ENCODE results near the gene CYB561D2.
"Not testable (repeated sequence)": the region's sequence is repeated elsewhere in the genome, so short reads cannot be mapped to it uniquely, and the experiment has no call there.

Gene CYB561D2, protein sequence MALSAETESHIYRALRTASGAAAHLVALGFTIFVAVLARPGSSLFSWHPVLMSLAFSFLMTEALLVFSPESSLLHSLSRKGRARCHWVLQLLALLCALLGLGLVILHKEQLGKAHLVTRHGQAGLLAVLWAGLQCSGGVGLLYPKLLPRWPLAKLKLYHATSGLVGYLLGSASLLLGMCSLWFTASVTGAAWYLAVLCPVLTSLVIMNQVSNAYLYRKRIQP

DNA sequence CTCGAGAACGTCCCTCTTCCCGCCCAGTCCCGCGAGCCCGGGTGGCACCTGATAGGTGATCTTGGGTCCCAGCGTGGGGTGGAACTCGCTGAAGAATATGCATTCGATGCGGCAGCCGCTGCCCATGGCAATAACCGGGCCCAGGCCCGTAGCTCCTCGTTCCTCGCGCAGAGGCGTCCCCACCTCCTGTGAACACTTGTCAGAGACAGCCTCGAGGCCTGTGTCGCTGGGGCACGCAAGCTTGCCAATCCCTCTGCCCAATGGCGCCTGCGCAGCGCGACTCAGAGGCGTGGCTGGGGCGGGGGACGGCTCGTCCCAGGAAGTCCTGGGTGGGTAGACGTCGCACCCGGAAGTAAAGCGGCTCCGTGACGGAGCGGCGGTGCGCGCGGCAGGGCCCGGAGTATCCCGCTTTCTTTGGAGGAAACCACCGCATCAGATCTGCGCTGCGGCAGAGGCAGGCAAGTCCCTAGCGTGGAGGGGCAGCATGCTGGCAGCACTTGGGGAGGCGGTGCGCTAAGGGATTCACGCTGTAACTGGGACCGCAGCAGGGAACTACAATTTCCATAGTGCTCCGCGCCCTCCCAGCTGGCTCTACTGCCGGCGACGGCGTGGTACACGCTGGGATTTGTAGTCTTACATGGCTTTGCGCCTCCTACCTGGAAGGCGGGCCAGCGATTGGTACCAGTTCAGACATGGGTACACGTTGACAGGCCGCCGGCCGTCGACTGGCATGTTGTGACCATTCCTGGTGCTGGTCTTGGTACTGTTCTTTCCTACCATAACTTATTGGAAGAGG, at the start of gene CYB561D2, which contains the start of gene NPRL2:
TSS of gene CYB561D2 (plus strand) at position 336 of the 796 bp plus-strand sequence. CDS start 572 bp downstream, outside the sequence.
TSS of gene NPRL2 (minus strand) at position 249 of the 796 bp plus-strand sequence. CDS start at position 126, 123 bp downstream.
- DNase-seq, result peak; percentile 87 to 96

DNA sequence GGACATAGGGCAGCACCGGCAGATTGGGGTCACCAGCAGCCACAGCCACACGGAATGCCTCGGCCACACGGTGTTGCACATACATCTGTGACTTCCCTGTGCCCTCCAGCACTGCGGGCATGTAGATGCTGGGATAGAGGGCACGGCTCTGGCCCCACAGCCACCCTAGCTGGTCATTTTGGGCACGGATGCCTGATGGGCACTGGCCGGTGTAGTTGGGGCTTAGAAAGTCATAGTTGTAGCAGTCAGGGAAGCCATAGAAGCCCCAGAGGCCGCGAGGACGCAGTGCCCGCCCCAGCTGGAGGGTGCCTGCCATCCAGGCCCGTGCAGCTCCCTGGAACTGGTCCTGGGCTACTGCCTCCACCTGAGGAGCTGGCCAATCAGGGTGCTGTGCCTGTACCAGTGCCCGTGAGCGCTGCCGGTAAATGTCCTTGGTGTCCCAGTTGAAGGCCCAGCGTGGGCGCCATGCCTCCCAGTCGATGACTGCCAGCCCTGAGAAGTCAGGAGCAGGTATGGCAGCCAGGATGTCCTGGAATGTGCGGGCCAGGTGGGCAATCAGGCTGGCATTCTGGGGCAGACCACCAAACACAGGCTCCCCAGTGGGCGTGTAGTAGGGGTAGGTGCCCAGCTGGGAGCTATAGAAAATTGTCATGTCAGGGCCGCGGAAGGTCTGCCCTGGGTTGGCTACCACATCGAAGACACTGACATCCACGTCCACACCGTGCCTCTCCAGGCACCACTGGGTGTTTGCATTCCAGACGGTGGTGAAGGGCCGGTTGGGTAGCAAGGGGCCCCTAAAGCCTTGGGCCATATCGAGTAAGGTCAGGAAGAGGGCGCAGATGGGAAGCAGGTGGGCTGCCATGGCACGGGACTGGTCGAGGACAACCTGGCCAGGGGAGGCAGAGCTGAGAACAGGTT, 48.3 kb upstream of the CYB561D2 start:
- no peak for DNase-seq

DNA sequence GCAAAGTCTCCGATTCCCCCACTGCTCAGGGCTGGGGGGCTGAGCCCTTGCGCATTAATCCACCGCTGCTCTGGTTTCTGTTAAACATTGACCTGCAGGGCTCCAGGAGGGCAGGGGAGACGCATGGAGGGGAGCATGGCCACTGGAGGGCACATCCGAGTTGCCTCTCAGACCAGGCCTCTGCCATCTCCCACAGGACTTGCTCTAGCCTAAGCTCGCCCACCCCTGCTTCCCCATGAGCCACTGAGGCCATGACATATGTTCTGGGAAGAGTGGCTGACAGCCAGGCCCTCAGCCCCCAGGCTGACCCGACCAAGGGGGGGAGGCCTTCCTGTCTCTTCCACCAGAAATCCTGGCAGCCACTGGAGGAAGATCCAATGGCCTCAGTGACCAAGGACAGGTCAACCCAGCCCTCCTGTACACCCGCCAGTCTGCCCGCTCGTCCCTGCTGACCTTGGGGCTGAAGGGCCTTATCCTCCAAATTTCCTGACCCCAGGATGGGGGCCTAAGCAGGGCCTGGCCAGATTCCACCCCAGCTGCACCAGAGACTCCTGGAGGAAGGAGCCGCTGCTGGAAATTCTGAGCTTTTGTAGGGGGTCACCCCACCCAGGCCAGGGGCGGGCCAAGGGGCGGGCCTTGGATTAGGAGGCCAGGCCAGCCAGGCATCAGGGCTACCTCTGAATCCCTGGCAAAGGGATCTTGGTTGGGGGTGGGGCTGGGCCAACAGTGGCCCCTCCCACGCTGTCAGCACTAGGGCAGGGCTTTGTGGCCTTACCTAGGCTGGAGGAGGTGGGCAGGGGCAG, 47.4 kb upstream of the CYB561D2 start, which contains the start of gene HYAL1:
TSS of gene HYAL1 (minus strand) at position 562 of the 803 bp plus-strand sequence. CDS start 618 bp downstream, outside the sequence.
- DNase-seq, result no peak

DNA sequence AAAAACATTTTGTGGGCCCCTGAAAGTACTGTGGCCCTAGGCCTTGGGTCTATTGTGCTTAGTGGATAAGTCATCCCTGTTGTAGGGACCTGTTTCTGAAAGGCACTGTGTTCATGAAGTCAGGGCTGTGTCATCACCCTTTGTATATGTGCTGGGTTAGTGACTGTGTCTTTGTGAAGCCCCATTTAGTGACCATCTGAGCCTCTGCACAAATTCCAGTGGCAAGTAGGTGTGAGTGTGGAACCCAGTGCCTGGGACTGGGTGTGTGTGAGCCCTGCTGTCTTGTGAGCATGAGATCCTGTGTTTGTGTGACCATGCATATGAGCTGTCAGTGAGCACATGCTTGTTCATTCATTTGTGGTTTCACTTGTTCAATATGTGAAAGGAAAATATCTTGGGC, 46.1 kb upstream of the CYB561D2 start:
- DNase-seq, result no peak

DNA sequence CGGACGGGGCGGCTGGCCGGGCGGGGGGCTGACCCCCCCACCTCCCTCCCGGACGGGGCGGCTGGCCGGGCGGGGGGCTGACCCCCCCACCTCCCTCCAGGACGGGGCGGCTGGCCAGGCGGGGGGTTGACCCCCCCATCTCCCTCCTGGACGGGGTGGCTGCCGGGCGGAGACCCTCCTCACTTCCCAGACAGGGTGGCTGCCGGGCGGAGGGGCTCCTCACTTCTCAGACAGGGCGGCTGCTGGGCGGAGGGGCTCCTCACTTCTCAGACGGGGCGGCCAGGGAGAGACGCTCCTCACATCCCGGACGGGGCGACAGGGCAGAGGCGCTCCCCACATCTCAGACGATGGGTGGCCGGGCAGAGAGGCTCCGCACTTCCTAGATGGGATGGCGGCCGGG, 38.6 kb upstream of the CYB561D2 start:
- not testable (repeated sequence) for DNase-seq

DNA sequence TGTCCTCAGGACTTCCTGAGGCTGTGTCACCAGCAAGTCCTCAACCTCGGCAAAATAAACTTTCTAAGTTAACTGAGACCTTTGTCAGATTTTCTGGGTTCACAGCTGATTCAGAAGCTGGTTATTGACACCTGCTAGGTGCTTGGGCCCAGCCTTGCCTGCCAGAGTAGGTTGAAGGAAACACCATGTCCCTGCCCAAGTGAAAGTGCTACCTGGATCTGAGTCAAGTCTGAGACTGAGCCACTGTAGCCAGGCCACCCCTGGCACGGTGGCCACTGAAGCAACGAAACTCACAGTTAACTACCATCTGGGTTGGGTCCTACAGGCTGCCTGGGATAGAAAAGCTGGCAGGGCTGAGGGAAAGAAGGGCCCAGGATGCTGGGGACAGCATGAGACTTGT, 36.3 kb upstream of the CYB561D2 start:
- no peak for DNase-seq

DNA sequence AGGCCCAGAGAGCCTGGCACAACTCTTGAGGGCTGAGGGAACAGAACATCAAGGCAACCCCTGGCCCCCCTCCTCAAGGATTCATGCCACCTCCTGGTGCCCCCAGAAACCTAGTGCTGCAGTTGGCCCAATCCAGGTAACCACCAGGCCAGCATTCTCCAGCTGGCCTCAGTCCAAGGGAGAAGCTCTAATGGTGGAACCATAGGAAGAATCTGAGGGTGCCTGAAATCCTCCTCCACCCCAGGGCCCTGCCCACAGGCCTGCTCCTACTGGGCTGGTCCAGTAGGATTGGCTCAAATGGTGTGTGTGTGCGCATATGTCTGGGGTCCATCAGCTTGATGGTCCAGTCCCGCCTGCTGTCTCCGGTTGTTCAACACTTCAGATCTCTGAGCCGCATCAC, 35.8 kb upstream of the CYB561D2 start:
- no peak for DNase-seq

DNA sequence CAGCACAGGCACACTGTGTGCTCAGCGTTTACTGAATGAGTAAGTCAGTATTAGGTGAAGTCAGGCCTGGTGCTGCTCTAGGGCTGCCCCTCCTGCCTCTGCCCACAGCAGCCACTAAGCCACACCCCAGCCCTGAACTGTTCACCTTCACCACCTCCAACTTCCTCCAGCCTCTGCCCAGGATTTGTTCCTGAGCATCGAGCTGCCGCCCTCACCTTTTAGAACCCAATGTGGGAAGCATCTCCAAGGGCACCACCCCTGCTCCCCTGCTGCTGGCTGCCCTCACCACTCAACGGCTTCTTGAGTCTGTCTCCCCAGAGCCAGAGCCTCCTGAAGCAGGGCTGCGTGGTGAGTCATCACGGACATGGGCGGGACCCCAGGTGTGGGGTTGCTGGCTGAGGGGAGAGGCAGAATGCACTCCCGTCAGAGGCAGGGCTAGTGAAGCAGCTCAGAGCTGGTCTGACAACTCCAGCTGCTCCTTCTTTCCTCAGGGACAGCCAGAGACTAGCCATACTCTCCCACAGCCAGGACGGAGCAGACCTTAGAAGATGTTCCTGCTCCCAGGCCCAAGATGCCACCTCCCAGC, 33.9 kb upstream of the CYB561D2 start:
- no peak for DNase-seq

DNA sequence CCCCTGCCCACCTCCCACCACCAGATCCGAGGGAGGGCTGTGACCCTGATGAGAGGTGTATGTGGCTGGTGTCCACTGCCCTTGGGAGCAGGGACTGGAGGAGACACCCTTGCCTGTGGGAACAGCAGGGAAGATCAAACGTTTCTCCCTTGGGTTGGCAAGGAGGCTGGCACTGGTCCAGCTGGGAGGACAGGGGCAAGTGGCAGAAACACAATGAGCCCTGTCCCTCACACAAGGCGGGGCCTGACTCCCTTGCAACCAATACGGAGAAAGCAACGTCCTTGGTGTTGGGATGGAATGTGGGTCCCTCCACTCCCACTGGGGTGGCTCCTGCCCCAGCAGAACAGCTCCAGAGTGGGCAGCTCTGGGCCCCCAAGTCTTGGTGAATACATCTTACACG, 33.4 kb upstream of the CYB561D2 start:
- no peak for DNase-seq

DNA sequence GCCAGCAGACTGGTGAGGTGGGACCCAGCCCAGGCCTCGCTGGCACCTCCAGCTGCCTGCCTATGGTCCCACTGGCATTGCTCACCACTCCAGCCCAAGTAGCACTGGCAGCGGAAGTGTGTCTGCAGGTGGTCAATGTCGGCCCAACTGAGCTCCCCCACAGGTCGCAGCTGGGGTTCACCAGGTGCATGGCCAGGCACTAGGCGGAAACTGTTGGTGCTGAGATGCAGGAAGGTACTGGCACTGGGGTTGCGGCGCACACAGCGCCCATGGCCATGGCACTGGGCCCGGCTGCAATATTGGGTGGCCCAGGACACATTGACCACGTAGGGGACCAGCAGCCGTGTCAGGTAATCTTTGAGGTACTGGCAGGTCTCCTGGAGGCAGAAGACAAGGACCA, 32.5 kb upstream of the CYB561D2 start:
- no peak for DNase-seq

DNA sequence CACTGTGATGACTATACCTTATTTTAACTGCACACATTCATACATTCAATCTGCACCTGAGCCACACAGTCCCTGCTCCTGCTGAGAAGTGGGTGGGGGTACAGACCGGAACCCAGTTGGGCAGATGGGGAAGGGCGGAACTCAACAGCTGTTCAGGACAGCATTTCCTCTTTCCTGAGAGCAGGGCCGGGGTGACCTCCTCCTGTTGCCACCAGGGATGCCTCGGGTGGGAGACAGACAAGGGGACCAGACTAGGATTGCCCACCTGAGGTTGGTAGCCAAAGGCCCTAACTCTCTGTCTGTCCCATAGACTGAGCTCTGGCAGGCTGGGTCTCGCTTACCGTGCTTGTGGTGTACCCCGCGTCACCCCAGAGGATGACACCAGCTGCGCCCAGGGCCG, 32.0 kb upstream of the CYB561D2 start:
- no peak for DNase-seq

DNA sequence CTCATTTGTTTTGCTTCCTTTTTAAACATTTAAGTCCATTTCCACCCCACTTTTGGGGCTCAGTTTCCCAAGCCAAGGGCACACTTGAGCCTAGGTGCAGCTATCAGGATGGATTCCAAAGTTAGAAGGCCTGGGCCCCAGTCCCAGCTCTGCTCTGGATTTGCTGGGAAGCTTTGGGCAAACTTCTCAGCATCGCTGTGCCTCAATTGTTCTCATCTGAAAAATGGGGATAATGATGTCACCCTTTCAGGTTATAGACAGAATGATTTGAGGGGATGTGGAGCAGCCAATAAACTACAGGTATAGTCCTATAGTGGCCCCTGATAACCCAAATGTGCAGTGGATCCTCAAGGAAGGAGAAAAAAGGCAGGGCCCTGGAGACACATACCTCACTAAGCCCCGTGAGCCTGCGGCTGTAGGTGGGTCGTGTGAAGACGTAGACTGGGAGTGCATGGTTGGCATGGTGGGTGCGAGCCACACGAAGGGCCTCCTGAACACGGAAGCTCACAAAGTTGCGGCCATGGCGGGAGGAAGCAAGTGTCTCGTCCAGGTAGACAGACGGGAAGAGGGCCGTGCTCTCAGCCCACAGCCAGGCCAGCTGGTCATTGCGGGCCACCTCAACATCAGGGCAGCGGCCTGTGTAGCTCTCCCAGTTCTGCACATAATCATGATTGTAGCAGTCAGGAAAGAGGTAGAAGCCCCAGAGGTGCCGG, 31.3 kb upstream of the CYB561D2 start:
- DNase-seq, result no peak

DNA sequence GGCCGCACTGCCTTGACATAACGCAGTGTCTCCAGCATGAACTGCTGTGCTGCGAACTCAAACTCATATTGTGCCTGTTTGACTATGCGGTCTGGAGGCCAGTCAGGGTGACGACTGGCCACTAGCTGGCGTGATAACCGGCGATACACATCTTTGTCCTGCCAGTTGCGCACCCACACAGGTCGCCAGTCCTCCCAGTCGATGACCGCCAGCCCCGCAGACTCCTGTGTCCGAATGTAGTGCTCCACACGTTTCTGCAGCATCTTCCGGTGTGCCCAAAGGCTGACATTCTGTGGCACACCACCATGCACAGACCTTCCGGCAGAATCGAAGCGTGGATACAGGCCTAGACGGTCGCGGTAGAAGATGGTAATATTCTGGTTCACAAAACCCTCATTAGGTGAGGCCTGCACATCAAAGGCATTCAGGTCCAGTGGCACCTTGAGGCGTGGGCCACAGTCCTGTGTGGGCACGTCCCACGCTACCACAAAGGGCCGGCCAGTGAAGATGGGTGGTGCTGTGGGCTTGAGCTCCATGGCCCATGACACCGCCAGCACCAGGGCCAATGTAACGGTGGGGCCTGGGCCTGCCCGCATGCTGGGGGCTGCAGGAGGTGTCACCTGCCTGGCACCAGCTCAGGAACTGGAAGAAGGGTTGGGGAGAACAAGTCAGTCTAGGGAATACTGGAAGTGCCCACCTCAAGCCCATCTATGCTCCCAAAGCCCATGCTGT, 30.6 kb upstream of the CYB561D2 start:
- no peak for DNase-seq

DNA sequence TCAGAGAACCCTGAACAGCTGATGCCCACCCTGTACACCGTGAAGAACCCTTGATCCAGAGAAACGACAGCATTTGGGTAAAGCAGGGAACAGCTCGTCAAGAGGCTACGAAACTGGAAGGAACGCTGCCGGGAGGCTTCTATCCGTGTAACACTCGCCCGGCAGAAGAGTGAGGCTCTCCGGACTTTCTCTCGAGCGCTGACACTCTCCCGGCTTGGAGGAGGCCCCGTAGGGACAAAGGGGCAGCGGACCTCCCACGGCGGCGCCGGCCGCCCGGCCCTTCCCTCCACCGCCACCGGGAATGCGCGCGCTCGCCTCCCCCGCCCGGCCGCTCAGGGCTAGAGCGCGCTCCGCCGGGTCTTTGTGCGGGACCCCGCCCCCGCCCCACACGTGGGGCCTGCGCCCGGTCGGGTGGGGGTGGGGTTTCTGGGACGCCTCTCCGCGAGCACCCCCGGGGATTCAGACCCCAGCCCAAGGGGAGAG, 29.8 kb upstream of the CYB561D2 start:
- DNase-seq, result peak; percentile 23 to 75

DNA sequence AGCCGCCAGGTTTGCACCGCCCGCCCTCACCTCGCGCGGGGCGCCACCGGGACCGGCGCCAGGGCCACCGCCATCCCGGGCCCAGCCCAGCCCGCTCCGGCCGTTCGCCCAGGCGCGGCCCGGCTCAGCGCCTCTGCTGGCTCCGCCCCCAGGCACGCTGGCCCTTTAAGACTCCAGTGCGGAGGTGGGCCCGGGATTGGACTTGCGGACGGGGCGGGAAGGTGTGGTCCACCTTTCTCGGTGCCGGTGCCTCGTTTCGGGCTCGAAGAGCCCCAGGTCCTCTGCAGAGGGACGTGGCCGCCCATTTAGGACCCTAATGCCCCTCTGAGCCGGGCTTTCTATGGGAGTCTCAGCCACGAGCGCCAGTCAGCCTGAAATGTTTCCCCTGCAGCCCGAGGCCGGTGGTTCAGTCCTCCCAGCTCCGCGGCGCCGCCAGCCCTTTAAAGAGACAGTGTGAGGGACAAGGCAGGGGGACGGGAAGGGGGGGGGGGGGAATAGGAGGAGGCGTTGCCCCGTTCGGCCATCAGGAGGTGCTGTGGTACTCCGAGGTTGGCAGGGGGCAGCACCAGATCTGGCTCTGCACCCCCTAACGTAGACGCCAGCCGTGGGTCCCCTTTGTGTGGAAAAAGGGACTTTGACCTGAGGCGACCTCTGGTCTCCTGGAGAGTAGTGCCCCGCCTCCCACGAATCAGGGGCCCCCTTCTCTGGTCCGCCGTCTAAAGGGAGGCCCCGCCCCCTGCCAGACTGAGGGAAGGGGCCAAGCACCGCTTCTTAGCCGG, 29.1 kb upstream of the CYB561D2 start:
- DNase-seq, result peak; percentile 75 to 83

DNA sequence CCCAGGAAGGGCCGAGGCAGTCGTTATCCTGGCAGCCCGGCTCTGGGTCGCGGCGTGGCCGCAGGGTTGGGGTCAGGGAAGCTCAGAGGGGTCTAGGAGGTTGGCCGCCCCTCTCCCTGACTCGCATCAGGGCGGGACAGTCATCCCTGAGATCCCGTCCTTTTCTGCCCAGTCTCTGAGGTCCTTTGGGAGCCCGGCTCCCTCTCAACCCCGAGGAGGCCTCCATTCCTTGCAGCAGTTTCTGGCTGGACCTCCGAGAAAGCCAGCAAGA, 28.6 kb upstream of the CYB561D2 start:
- no peak for DNase-seq

DNA sequence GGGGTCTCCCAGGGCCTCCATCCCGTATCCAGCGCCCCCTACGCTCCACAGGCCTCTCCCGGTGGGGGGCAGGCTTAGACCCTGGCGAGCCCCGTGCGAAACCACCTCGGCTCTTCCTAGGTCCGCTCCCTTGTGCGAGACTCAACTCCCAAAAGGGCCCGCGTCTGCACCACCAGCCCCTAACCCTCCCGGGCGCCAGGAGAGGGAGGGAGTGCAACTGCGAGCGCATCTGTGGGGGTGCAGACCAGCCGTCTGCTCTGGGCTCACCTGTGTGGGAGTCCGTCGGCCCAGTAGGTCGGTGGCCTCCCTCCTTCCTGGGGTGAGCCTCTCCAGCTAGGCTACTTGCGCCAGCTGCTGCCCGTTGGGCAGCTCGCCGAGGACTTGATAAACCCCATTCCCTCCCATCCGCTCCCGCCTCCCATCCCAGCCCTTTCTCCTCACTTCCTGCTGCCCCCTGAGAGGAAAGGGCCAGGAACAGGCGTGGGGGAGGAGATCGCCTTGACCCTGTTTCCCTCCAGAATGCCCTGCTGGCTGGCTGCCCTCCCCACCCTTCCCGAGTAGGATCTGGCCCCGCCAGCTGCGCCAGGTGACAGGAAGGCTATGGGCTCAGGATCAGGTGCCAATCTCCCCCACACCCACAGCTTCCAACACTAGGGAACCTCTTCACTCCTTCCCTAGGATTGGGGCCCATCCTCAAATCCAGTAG, 28.1 kb upstream of the CYB561D2 start, which contains the start of gene HYAL2:
TSS of gene HYAL2 (minus strand) at position 360 of the 706 bp plus-strand sequence. CDS start 2,256 bp downstream, outside the sequence.
- no peak for DNase-seq

DNA sequence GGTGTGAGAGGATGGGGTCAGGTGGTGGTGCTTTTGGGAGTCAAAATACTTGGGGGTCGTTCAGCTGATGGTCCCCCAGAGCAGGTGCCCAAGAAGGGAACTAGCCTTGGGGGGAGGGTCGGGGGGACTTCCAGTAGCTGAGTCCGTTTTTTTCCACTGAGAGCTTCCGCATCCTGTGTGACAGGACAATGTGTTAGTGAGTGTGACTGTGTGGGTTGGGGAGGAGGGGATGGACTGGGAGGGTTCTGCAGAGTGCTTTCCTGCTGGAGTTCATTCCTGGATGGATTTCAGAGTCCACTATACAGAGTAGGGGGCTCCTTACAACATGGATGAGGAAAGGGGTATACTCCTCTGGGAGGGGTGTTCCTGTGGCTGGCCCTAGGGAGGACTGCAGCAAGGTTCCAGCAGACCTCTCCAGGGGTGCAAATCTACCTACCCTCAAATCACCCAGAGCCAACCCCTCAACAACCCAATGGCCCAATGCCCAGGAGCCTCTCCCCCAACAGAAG, 27.5 kb upstream of the CYB561D2 start:
- no peak for DNase-seq
